ENCODE data around the gene PARL.

Gene PARL

GRCh38 chr3:183845608-183846288 is 38.9 kb downstream of the PARL start:
- no peak for DNase-seq

- DNase-seq: no peak
Observed at GRCh38 chr3:183845090-183845489, 39.6 kb downstream of the PARL start.

- DNase-seq: no peak
Observed at GRCh38 chr3:183844606-183845005, 40.1 kb downstream of the PARL start.

GRCh38 chr3:183839751-183840150 is 44.9 kb downstream of the PARL start:
- DNase-seq: no peak

- DNase-seq: no peak
Observed at GRCh38 chr3:183837894-183838293, 46.8 kb downstream of the PARL start.

GRCh38 chr3:183837390-183837789 is 47.3 kb downstream of the PARL start:
- DNase-seq: no peak

GRCh38 chr3:183833516-183833915 is 51.2 kb downstream of the PARL start:
- no peak for DNase-seq

- no peak for DNase-seq
Observed at GRCh38 chr3:183830187-183830586, 54.5 kb downstream of the PARL start.

- no peak for DNase-seq
Observed at GRCh38 chr3:183829466-183829865, 55.2 kb downstream of the PARL start.

- no peak for DNase-seq
Observed at GRCh38 chr3:183828538-183828870, 56.2 kb downstream of the PARL start.

- no peak for DNase-seq
Observed at GRCh38 chr3:183827809-183828537, 56.7 kb downstream of the PARL start.

GRCh38 chr3:183826448-183827250 is 58.0 kb downstream of the PARL start:
- no peak for DNase-seq

GRCh38 chr3:183825456-183826161 is 59.1 kb downstream of the PARL start, which contains the start of gene MAP6D1:
Gene MAP6D1 (minus strand): TSS chr3:183825577. CDS start chr3:183825547, 30 bp downstream.
- DNase-seq: no peak

- no peak for DNase-seq
Observed at GRCh38 chr3:183824761-183825455, 59.8 kb downstream of the PARL start.

- no peak for DNase-seq
Observed at GRCh38 chr3:183823963-183824362, 60.7 kb downstream of the PARL start.

- DNase-seq: no peak
Observed at GRCh38 chr3:183822631-183823030, 62.0 kb downstream of the PARL start.

GRCh38 chr3:183819831-183820230 is 64.8 kb downstream of the PARL start:
- DNase-seq: no peak

GRCh38 chr3:183818706-183819624 is 65.7 kb downstream of the PARL start:
- DNase-seq: no peak

GRCh38 chr3:183818041-183818620 is 66.5 kb downstream of the PARL start:
- DNase-seq: no peak

GRCh38 chr3:183817639-183818038 is 67.0 kb downstream of the PARL start:
- DNase-seq: no peak
